Measurements from ENCODE around the gene PLAA.
A peak's percentile ranks its signal among the peaks of the same experiment; 100 is the strongest.
"Not testable (repeated sequence)": the region's sequence is repeated elsewhere in the genome, so short reads cannot be mapped to it uniquely, and the experiment has no call there.

PLAA gene

DNA sequence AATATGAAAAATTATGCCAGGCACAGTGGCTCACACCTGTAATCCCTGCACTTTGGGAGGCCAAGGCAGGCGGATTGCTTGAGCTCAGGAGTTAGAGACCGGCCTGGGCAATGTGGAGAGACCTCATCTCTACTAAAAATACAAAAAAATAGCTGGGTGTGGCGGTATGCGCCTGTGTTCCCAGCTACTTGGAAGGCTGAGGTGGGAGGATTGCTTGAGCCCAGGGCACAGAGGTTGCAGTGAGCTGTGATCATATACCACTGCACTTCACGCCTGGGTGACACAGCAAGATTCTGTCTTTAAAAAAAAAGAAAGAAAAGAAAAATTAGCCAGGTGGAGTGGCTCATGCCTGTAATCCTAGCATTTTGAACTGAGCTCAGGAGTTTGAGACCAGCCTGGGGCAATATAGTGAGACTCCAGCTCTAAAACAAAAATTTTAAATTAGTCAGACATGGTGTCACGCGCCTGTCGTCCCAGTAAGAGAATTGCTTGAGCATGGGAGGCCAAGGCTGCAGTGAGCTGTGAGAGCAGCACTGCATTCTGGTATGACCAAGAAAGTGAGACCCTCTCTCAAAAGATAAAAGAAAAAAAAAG, 18.0 kb downstream of the PLAA start:
- DNase-seq, result no peak

DNA sequence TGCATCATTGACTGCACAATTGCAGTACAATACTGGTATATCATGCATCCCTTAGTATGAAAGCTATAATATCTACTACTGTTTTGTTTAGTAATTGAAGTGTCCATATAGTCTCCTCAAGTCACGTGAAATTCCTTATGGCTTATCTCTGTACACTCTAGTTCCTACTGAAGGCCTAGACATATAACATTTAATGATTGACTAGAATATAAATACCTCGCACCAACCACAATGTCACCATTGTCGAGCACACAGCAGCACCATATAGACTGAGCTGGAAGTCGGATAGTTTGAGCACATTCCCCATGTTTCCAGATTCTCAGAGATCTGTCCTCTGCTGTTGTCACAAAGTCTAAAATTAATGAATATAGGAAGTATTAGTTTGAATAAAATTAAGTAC, 21.4 kb downstream of the PLAA start:
- no peak for DNase-seq

DNA sequence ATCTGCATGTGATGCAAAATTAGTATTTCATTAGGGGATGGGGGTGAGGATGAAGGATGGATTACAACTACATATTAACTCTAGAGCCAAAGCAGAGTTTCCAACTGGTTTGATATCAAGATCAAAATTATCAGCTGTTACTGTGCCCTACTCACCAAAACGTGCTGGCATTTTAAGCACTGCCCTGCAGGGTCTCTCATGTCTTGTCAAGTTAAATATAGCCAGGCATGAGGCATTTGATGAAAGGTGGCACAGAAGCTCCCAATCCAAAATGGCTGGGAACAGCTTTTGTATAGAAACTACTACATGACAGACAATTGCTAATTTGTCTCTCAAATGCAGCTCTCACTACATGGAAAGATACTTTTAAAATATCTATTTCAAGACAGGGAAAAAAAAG, 27.3 kb downstream of the PLAA start:
- no peak for DNase-seq

DNA sequence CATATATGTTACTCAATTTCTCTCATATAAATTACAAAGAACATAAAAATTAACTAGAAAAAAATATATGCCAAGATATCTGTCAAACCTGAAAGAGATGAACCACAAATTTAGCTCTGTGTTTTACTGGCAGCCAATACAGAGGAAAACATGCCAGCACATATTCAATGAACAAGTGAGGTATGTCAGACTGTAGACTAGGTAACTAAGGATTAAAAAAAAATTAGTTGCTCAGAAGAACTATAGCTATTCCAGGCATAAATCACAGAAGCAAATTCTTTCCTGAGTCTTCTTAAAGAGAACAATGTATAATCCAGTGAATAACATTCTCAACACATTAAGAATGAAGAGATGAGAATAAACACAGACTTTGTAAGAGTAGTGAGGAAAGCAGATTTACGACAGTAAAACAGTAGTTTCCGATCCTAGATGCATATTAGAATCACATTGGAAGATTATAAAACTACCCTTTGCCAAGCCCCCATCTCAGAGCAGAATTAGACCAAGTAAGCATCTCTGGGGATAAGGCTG, 33.8 kb downstream of the PLAA start:
- DNase-seq, result no peak

DNA sequence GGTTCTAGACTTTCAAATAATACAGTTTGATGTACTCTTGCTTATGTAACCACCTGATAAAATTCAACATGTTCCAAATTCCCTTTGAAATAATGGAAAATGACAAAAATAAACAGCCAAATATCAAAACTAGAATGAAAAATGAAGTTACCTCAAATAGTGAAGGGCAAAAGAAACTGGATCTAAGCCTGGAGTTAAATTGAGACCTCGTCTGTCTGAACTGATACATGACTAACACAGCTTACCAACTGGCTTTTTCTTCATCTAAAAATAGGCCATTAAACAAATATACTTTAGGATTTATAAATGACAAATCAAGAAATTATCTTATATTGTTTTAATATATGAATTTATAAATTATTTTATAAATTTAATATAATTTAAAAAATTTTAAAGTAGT, 42.4 kb downstream of the PLAA start:
- DNase-seq, result no peak

DNA sequence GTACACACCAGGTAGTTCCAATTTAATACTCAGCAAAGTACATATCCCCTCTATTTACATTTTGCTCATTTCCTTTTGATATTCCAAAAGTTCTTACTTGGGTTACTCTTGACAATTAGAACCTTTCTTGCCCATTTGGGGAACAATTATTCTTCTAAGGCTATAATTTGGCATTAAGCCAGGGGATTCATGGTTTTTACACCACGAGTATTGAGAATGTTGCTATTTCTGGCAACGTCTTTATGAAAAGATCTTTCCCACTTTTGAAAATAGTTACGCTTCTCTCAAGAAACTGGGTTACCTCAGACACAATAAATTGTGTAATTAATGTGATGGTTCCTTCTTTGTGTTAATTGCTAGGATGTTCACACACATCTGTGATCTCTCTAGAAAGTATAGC, 43.0 kb downstream of the PLAA start:
- DNase-seq, result no peak

DNA sequence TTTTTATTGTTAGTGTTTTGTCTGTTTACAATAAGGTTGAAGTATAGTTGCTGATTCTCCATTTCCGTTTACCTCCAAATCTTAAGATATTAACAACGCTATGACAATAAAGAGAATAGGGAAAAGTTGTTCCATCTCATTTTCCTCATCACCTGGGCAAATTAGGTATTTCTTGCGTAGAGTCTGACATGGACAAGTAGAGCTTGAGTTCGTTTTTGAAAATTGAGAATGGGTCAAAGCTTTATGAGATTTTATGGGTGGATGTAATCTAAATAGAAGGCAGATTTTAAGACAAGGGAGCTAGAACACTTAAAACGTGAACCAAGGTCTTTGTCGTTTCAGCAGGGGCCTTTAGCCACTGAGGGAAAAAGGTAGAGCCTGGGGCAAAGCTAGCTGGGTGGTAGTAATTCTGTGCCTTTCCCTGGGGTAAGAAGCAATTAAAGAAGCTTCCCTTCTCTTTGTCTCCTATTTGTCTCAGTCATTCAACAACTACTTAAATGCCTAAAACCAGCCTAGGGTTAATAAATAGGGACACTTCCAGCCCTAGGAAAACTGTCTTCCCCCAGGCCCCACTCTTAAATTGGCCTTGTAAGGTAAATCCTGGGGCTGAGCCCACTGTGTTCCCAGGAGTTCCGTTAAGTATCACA, 53.9 kb downstream of the PLAA start:
- DNase-seq, result no peak

DNA sequence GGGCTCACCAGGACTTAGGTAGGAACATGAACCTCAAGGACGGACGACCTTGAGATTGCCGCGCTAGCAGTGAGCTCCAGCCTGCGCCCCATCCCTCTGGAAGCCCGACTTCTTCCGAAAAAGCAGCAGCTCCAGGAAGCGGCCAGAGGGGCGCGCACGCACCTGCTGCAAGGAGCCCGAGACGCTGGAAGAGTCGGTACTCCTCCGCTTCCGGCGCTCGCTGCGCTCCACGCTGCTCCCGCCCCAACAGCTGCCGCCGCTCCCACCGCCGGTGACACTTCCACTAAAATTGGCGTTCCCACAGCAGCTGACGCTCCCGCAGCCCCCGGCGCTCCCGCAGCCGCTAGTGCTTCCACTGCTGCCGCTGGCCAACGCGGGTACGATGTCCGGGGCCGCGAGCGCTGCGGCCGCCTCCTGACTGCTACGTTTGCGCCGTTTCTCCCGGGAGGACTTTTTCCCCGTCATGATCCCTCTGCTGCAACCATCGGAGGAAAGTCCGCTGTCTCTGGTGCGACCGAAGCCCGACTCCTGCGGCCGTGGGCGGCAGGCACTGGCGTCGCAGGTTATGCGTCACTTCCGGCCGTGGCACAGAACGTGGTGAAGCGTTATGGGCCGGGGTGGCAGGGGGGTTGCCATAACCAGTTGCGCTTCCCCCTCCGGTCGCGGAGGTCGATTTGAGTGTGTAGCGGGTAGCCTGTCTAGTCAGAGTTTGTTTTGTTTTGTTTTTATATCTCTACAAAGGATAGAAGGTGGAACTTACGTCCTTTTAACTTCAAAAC, 54.6 kb downstream of the PLAA start, which contains the start of gene CAAP1:
TSS of gene CAAP1 (minus strand) at position 552 of the 779 bp plus-strand sequence. CDS start at position 465, 87 bp downstream.
- peak; percentile 88 to 90 for DNase-seq

DNA sequence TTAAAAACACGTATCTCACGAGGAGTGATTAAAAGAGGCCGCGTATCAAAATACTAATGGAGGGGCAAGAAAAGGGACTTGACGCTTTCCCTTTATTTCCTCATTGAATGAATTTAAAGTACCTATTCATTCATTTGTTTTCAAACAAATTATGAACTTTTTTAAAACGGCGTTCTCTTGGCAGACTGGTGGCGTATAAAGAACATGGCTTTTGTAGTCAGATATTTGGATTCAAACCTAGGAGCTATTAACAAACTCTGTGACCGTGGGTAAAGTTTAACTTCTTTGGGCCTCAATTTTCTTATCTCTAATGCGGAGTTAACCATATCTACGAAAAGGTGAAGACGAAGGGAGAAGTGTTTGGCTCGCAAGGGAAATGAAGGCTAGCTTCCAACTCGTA, 55.3 kb downstream of the PLAA start:
- no peak for DNase-seq

DNA sequence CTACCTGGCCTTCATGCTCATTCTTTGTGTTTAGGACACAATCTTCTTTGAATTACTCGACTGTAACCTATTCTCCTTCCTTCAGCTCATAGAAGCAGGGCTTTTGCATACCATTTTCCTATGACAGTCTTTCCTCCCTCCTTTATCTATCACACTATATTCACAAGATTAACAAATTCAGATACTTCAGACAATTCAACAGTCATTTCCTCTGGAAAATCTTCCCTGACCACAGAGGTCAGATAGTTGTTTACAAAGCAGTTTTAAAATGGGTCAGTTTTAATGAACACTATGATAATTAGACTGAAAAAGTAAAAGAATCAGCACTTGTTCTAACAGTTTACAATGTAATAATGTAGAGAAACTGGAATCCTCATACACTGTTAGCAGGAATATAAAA, 58.8 kb downstream of the PLAA start:
- no peak for DNase-seq

DNA sequence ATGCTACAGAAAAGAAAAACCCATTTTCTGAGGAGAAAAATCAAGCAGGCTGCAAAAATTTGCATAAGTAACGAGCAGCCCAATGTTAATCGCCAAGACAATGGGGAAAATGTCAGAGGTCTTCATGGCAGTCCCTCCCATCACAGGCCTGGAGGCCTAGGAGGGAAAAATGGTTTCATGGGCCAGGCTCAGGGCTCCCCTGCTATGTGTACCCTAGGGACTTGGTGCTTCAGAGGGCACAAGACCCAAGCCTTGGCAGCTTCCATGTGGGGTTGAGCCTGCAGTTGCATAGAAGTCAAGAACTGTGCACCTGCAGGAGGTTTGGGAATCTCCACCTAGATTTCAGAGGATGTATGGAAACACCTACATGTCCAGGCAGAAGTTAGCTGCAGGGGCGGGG, 64.9 kb downstream of the PLAA start:
- DNase-seq, result no peak

DNA sequence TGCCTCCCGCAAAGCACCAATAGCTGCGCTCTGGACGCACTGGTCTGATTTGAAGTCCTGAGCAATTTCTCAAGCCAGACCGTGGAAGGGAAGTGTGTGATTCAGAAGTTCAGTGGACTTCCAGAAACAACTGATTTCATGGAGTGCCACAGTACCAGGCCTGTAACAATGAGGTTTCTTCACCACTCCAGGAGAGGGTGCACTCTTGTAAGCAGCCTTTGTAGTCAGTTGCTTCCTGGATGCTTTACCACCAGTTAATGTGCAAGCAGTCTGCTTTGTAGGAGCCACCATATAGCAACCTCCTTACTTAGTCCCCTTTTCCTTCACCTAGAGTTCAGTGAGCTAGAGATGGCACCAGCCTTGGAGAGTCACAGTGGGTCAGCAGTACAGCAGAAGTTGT, 66.8 kb downstream of the PLAA start:
- no peak for DNase-seq

DNA sequence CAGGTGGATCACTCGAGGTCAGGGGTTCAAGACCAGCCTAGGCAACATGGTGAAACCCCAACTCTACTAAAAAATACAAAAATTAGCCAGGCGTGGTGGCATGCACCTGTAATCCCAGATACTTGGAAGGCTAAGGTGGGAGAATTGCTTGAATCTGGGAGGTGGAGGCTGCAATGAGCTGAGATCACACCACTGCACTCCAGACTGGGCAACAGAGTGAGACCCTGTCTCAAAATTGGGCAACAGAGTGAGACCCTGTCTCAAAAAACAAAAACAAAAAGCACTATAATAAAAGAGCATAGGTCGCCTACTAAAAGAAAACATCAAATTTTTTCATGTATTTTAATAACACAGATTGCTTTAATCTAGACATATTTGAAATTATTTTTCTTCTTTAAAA, 71.9 kb downstream of the PLAA start:
- DNase-seq, result not testable (repeated sequence)

DNA sequence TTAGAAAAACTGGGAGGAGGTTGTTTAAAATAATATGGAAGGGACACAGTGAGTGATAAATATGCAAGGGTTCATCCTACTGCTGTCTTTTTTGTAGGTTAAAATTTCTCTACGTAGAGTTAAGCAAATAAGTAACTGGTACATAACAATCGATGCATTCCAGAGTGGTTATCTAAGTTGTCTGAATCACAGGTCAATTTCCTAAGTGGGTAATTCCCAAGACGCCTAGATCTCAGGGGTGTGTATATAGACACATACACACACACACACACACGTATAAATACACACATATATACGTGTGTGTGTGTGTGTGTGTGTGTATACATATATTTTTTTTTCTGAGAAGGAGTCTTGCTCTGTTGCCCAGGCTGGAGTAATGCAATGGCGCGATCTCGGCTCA, 76.8 kb downstream of the PLAA start:
- no peak for DNase-seq

DNA sequence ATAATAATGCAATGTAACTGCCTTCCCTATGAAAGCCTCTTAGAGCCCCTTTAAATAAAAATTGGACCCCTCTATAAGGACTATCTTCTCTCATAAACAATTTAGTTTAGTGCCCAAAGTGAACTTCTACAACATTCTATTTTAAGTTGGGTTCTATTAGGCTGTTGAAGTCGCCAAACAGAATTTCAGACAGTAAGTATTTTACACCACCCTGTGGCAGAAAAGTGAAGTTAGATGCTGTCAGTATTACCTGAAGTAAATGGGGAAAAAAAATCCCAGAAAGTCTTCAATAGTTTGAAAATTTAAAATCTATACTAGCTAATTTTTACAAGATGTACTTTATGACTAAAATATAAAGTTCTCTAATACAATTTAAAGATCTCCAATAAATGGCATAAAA, 84.0 kb downstream of the PLAA start:
- no peak for DNase-seq

DNA sequence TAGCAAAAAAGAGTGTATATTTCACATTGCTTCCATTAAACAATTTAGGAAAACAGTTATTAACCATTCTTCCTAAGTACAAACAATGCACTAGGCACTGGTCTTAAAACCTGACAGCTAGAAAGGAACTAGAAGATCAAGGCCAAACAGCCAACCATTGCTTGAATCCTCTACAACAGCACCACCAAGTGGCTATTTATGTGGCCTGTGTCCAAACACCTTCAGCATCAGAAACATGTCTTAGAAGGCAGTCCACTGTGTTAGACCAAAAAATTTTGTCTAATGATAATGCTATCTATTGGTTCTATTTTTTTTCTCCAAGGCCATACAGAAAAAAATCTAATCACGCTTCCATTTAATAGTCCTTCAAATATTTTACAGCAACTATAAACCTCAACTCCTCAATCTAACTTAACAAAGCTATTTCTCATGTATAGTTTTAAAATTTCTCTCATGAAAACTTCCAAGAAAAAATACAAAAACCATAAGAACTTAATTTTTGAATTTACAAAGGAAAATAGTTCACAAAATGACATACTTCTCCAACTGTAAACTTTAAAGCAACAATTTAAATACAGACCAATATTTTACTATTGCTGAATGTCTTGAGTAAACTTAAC, 90.5 kb downstream of the PLAA start:
- DNase-seq, result peak in 1 of 2 donors; percentile 3

Measured in stimulated activated CD4-positive, alpha-beta T cell treated with anti-CD3 and anti-CD28 coated beads, Interleukin-2, amount 100 ng/mL, for 48 hours (primary cell).